ENCODE measurements around the gene FBXL13. TPM values are rescaled to one million over a fixed set of nuclear protein-coding genes. Genes with fewer than 3 reads are reported as not detected.

The FBXL13 gene
- total RNA-seq, 1 experiment from 2014 or later, result 0.34 TPM

DNA sequence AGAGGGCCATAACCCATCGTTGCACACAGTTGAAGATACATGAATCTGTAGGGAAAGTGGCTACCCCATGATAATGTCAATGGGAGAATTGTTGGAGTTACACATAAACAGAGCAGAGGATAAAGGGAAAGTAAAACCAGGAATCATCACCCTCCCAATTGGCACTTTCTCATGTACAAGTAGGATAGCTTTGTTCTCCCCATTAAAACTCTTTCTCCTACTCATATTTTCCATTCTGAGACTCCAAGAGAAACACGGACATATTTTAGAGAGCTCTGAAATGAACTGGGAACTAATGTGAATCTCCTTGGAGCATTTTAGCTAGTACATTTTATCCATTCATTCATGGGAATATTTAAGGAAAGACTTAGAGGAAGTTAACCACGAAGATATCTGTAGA is 179.0 kb downstream of the FBXL13 start:
- in situ Hi-C loops (cut with HindIII; ENCODE audit: low pct_unique_long_range_greater_than_20kb, low sequenced_read_pairs), result no loop called here
- no peak for DNase-seq (ENCODE audit: low read depth)

DNA sequence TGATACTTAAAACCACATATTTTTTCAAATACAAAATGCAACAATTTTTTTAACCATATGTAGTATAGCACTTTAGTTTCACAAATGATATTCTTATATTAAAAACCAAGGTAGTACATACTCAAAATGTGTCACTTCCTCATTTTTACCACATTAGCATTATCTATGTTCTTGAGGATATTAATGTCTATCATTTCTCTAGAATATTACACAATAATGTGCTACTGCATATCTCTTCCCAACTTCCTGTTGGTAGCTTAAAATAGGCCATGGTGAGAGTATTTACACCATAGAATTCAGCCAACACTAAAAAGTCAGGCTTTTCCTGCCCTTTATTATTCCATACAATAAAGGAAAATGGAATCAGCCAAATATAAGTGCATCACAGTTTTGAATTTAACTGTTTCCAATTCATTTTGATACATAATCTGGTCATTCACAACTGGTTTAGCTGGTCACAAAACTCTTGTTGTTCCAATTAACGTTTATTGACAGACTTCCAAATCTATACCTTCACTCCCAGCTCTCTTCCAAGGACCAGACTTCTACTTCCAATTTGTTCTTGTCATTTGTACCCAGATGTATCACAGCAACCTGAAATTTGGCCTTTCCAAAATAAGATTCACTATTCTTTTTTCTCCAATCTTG is 181.8 kb downstream of the FBXL13 start:
- DNase-seq (ENCODE audit: low read depth), result no peak
- in situ Hi-C loops (cut with HindIII; ENCODE audit: low pct_unique_long_range_greater_than_20kb, low sequenced_read_pairs), result no loop called here

DNA sequence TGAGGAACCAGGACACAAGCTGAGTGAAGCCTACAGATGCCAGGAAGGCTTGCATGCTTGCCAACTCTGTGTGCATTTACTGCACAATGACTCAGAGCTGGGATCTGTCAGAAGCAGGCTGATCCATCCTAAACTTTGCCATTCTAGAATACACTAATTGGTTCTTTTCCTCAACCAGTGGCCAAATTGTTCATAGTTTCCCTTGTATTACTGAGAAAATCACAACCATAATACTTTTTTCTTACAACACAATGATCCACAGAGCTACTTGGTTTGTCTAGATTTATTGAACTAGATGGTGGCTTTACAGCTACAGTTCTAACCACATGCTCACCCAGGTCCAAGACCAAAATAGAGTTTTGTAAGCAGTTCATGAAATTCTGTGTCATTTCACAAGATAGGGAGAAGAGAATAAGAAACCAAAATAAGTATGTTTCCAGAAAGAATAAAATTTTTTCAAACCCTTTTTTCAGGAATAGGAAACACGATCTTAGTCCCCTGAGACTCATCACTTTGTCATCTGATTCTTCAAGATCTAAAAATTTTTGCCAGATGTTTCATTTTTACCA is 182.8 kb downstream of the FBXL13 start:
- DNase-seq (ENCODE audit: low read depth), result no peak
- in situ Hi-C loops (cut with HindIII; ENCODE audit: low pct_unique_long_range_greater_than_20kb, low sequenced_read_pairs), result no loop called here

- no peak for DNase-seq (ENCODE audit: low read depth)
- in situ Hi-C loops (cut with HindIII; ENCODE audit: low pct_unique_long_range_greater_than_20kb, low sequenced_read_pairs), result no loop called here
Measured at GRCh38 chr7:102890971-102891692, 183.5 kb downstream of the FBXL13 start.

DNA sequence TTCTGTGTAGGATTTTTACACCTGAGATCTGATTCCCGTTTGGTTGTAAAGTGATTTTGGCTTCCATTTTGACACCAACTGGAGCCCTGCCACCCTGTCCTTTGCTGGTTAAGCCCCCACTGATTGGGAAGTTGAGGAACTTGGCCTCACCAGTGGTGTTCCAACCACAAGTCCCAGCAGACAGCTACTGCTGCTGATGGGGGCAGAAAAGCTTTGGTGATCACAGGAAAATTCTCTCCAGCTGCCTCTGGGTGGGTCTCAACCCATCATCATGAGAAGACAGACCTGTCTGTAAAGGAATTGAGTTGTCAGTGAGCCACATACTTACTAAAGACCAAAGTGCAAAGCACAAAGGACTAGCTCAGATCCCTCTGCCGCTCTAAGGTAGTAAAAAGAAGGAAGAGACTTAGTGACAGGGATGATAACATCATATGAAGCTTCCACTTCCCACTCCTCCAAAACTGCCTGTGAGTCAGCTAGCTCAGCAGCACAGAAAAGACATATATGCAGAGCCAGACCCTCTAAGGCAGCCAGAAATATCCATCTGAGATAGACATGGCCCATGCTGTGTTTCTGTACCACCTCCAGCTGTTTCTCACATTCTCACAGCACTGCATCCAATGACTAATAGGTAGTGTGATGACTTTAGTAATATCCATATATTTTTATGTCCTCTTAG is 184.2 kb downstream of the FBXL13 start:
- in situ Hi-C loops (cut with HindIII; ENCODE audit: low pct_unique_long_range_greater_than_20kb, low sequenced_read_pairs), result no loop called here
- DNase-seq (ENCODE audit: low read depth), result no peak

DNA sequence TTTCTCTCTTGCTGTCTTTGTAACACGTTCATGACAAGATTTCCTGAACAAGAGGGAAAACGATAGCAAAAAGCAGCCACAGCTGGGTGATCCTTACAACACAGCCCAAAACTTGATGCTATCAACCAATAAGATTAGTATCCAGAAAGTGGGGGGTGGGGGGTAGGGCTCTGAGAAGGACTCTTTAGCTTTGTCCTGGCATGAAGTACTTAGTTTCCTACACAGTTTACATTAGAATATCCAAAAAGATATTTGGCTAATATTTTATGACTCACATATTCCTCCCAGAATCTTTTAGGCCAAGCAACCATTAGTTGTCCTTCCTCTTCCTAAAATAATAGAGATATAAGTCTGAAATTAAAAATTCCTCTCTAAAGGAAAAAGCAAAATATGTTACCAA is 184.7 kb downstream of the FBXL13 start:
- no peak for DNase-seq (ENCODE audit: low read depth)
- in situ Hi-C loops (cut with HindIII; ENCODE audit: low pct_unique_long_range_greater_than_20kb, low sequenced_read_pairs), result no loop called here

GRCh38 chr7:102888561-102889233 is 185.9 kb downstream of the FBXL13 start:
- DNase-seq (ENCODE audit: low read depth), result no peak
- in situ Hi-C loops (cut with HindIII; ENCODE audit: low pct_unique_long_range_greater_than_20kb, low sequenced_read_pairs), result no loop called here

- DNase-seq (ENCODE audit: low read depth), result peak; percentile 61
- in situ Hi-C loops (cut with HindIII; ENCODE audit: low pct_unique_long_range_greater_than_20kb, low sequenced_read_pairs), result no loop called here
Measured at GRCh38 chr7:102883098-102883860, 191.3 kb downstream of the FBXL13 start.

DNA sequence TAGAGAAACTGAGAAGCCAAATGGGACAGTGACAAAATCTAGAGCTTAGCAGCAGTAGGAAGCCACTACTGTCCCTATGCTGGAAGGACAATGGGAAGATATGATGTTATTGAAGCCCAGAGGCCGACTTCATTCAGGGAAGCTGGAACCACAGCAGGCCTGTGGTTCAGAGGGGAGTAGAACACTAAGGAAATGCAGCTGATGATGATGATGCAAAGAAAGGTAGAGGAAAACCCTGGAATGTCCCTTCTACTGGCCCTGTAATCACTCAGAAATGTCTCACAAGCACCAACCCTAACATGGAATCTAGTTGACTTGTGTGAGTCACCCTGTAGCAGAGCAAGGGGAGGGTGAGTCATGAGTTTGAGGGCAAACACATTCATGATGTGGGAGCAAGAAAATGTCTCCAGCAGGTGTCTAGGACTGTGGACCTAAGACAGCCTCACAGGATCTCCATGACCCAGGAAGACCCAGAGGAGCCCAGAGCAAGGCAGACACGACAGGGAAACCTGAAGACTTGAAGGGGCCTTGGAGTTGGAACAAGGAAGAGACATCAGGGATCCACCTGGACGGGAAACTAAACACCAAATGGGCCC is 198.8 kb downstream of the FBXL13 start:
- in situ Hi-C loops (cut with HindIII; ENCODE audit: low pct_unique_long_range_greater_than_20kb, low sequenced_read_pairs), result no loop called here
- peak; percentile 94 for DNase-seq (ENCODE audit: low read depth)

DNA sequence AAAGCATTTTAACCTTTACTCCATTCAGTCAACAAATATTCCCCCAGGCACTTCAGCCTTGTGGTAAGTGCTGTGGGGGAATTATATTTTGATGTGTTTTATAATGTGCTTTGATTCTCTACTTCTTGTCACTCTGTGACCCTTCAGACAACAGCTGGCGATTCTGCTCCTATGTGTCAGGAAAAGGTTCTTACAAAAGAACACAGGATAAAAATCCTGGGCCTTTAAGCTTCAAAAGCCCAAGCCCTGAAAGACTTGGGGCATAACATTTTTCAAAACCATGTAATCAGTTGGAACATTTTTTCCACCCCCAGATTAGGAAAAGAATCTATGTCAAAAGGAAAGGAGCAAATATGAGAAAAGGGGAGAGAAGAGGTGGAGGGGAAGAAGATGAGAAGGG is 199.6 kb downstream of the FBXL13 start:
- in situ Hi-C loops (cut with HindIII; ENCODE audit: low pct_unique_long_range_greater_than_20kb, low sequenced_read_pairs), result no loop called here
- no peak for DNase-seq (ENCODE audit: low read depth)

DNA sequence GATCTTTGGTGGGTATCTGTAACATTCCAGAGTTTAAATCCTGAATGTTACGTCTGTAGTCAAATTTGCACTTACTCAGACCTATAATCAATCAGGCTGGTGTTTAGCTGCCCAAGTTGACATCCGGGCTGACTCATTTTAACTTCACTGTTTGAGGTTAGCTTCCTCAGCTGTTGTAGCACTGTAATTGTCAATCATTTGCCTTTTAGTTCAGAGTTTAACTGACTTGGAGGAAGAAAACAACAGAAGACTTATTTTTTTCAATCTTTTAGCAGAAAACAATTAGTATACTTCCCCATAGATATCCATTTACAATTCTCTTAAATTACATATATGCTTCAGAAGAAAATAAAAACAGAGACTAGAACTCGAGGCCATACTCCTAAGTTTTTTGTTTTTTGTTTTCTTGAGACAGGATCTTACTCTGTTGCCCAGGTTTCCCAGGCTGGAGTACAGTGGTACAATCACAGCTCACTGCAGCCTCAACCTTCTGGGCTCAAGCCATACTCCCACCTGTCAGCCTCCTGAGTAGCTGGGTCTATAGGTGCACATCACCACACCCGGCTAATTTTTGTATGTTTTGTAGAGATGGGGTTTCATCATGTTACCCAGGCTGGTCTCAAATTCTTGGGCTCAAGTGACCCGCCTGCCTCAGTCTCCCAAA is 200.3 kb downstream of the FBXL13 start:
- in situ Hi-C loops (cut with HindIII; ENCODE audit: low pct_unique_long_range_greater_than_20kb, low sequenced_read_pairs), result no loop called here
- DNase-seq (ENCODE audit: low read depth), result peak; percentile 78

DNA sequence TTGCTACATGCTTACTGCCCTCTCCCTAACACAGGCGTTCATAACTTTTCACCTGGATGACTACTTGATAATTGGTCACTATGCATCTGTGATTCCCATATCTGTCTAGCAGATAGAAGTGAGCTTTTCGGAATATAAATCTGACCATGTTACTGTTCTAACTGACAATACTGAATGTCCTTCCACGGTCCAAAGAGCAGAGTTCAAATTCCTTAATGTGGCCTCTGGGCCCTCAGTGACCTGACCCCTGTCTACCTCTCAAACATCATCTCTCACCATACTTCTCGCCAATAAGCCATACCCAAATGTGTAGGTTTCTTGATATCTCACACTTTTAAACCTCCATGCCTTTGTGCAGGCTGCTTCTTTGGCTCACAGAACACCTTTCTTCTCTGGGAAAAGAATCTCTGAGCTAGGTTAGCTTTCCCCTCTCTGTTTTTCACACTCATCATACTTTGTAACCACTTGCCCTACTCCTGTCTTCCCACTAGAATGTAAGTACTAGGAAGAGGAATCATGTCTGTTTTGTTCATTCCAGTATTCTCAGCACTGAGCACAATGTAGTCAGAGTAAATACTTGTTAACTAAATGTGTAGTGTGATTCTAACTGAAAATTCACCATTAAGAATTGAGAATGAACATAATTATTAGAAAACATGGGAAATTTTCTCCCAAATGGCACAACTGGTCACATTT is 201.0 kb downstream of the FBXL13 start:
- in situ Hi-C loops (cut with HindIII; ENCODE audit: low pct_unique_long_range_greater_than_20kb, low sequenced_read_pairs), result no loop called here
- no peak for DNase-seq (ENCODE audit: low read depth)

DNA sequence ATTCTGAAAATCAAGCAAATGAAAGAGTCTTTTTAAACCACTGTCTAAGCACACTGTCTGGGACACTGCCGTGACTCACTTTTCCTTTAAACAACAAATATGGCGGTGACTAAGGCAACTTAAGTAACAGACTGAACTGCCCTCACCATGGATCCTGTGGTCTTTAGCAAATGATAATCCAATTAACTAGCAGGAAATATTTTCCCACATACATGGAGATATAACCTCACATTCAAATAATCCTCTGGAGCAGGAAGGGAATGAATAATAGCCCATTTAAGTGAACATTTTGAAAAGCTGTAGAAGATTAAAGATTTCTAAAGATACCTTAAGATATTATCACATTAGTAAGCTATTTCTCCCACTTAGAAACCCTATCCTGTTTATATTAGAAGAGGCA is 202.1 kb downstream of the FBXL13 start:
- DNase-seq (ENCODE audit: low read depth), result peak; percentile 53
- in situ Hi-C loops (cut with HindIII; ENCODE audit: low pct_unique_long_range_greater_than_20kb, low sequenced_read_pairs), result no loop called here

GRCh38 chr7:102869195-102869594 is 205.4 kb downstream of the FBXL13 start:
- in situ Hi-C loops (cut with HindIII; ENCODE audit: low pct_unique_long_range_greater_than_20kb, low sequenced_read_pairs), result no loop called here
- DNase-seq (ENCODE audit: low read depth), result no peak

DNA sequence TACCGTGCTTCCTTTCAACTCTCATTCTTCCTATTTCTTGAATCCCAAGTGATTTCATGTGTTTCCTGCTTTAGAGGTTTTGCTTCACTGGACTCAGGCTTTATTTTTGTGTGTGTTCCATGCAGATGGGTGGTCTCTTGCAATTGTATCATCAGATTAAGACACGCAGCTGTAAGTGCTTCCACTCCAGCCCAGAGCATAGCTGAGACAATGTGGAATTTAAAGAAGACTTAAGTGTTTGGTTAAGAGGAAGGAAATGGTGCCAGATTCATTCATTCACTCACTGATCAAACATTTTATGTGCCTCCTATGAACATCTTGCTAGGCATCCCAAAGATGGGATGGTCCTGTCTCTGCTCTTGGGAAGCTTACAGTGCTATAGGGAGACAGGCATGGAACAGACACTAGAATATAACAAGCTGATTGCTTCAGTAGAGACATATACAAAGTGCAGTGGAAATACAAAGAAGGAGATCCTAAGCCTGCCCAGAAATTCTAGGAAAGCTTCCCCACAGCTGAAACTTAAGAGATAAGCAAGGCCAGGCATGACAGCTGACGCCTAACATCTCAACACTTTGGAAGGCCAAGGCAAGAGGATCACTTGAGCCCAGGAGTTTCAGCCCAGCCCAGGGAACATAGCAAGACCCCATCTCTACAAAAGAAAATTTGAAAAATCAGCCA is 207.9 kb downstream of the FBXL13 start:
- DNase-seq (ENCODE audit: low read depth), result no peak
- in situ Hi-C loops (cut with HindIII; ENCODE audit: low pct_unique_long_range_greater_than_20kb, low sequenced_read_pairs), result no loop called here

GRCh38 chr7:102864958-102865357 is 209.6 kb downstream of the FBXL13 start:
- no peak for DNase-seq (ENCODE audit: low read depth)
- in situ Hi-C loops (cut with HindIII; ENCODE audit: low pct_unique_long_range_greater_than_20kb, low sequenced_read_pairs), result no loop called here
